Naive thymus-derived CD4-positive, alpha-beta T cell (primary cell): ENCODE results near the gene LSM10. TPM values are rescaled to one million over a fixed set of nuclear protein-coding genes. Genes with fewer than 3 reads are reported as not detected.

Experiments used
- ATAC-seq: fragments of 150-1000 bp; cut with Tn5 transposase; 2 replicates; pipeline ENCODE4 v1.10.0; 2021; ENCODE audit warnings: mild to moderate bottlenecking, moderate library complexity
- CTCF ChIA-PET: fragments of 350-600 bp; sonication (Branson Sonifier 250); formaldehyde crosslinking; loops from one replicate; lab custom pipeline; 2021; ENCODE audit warnings: antibody characterized with exemption; lab: Charles Lee
- POLR2A ChIA-PET: fragments of 350-600 bp; sonication (Branson Sonifier 250); formaldehyde crosslinking; loops from one replicate; lab custom pipeline; 2021; ENCODE audit warnings: antibody characterized with exemption, inconsistent platforms; lab: Charles Lee
- DNase-seq, 9 donors: peaks; one replicate each; pipeline versions ENCODE4 v3.0.0 to v3.0.0-alpha.2; 2020 to 2022; ENCODE audit warnings: mixed read lengths in 1 of 9
- H3K27ac ChIP-seq: one replicate; pipeline ENCODE4 v1.7.0; 2013; ENCODE audit warnings: mild to moderate bottlenecking, low read depth, low read length, moderate library complexity
- H3K27me3 ChIP-seq, 2 donors: one replicate each; pipeline ENCODE4 v1.7.0; 2013; ENCODE audit warnings: low read length in 2 of 2, mild to moderate bottlenecking in 2 of 2, moderate library complexity in 2 of 2; ENCODE audit not compliant: control insufficient read depth in 2 of 2, insufficient read depth in 2 of 2
- H3K36me3 ChIP-seq, 3 experiments: 1 replicate in 2 of 3; 2 replicates in 1 of 3; pipeline ENCODE4 v1.7.0; 2013; ENCODE audit warnings: low read length in 3 of 3, mild to moderate bottlenecking in 3 of 3, moderate library complexity in 1 of 3; ENCODE audit not compliant: insufficient read depth in 3 of 3, control insufficient read depth in 2 of 3
- H3K4me1 ChIP-seq, 2 donors: one replicate each; pipeline ENCODE4 v1.7.0; 2013; ENCODE audit warnings: low read length in 2 of 2, mild to moderate bottlenecking in 2 of 2, moderate library complexity in 1 of 2; ENCODE audit not compliant: control insufficient read depth in 2 of 2, insufficient read depth in 2 of 2
- H3K4me3 ChIP-seq: 2 replicates; pipeline ENCODE4 v1.7.0; 2013; ENCODE audit warnings: mild to moderate bottlenecking, low read length
- H3K9me3 ChIP-seq, 3 experiments: 1 replicate in 2 of 3; 2 replicates in 1 of 3; pipeline ENCODE4 v1.7.0; 2013; ENCODE audit warnings: low read length in 3 of 3; ENCODE audit not compliant: control insufficient read depth in 2 of 3
- H3K27ac Mint-ChIP-seq, 9 donors: one replicate each; pipeline ENCODE4 v1.8.0; 2020 to 2022; ENCODE audit warnings: mixed read lengths in 9 of 9, mild to moderate bottlenecking in 8 of 9, moderate library complexity in 5 of 9, inconsistent platforms in 2 of 9
- H3K27me3 Mint-ChIP-seq, 5 donors: one replicate each; pipeline ENCODE4 v1.8.0; 2021 to 2022; ENCODE audit warnings: mixed read lengths in 5 of 5, mild to moderate bottlenecking in 1 of 5
- H3K36me3 Mint-ChIP-seq, 5 donors: one replicate each; pipeline ENCODE4 v1.8.0; 2020 to 2022; ENCODE audit warnings: mixed read lengths in 5 of 5, mild to moderate bottlenecking in 3 of 5, inconsistent platforms in 1 of 5
- H3K4me1 Mint-ChIP-seq, 7 donors: one replicate each; pipeline ENCODE4 v1.8.0; 2020 to 2022; ENCODE audit warnings: mixed read lengths in 7 of 7, mild to moderate bottlenecking in 3 of 7, inconsistent platforms in 1 of 7
- H3K4me3 Mint-ChIP-seq, 10 donors: one replicate each; pipeline ENCODE4 v1.8.0; 2020 to 2022; ENCODE audit warnings: mild to moderate bottlenecking in 10 of 10, mixed read lengths in 10 of 10, moderate library complexity in 6 of 10, inconsistent platforms in 2 of 10
- H3K9me3 Mint-ChIP-seq, 11 donors: one replicate each; pipeline ENCODE4 v1.8.0; 2020 to 2022; ENCODE audit warnings: mixed read lengths in 11 of 11, mild to moderate bottlenecking in 4 of 11, inconsistent platforms in 1 of 11, moderate library complexity in 1 of 11
- intact Hi-C, 2 donors: fragments of 100-400 bp; cut with micrococcal nuclease; formaldehyde crosslinking; loops; one replicate each; pipeline ENCODE4 v1.15.1; 2023
- polyA plus RNA-seq, 2 donors: library from polyadenylated mRNA; unstranded; fragments of 300-500 nt; fragmentation: Illumina TruSeq; gene quantifications; one replicate each; pipeline ENCODE4 v1.2.3, GENCODE V29; 2021
- total RNA-seq, 6 experiments: library from RNA in 5 of 6; stranded (reverse) in 5 of 6; gene quantifications; 1 replicate in 5 of 6; 2 replicates in 1 of 6; pipeline ENCODE4 v1.2.3 and lab custom pipeline; 2021 to 2026

Gene LSM10
- total and polyA plus RNA-seq, 7 experiments from 2014 or later, result 21.9 to 144 (median 43.4) TPM

DNA sequence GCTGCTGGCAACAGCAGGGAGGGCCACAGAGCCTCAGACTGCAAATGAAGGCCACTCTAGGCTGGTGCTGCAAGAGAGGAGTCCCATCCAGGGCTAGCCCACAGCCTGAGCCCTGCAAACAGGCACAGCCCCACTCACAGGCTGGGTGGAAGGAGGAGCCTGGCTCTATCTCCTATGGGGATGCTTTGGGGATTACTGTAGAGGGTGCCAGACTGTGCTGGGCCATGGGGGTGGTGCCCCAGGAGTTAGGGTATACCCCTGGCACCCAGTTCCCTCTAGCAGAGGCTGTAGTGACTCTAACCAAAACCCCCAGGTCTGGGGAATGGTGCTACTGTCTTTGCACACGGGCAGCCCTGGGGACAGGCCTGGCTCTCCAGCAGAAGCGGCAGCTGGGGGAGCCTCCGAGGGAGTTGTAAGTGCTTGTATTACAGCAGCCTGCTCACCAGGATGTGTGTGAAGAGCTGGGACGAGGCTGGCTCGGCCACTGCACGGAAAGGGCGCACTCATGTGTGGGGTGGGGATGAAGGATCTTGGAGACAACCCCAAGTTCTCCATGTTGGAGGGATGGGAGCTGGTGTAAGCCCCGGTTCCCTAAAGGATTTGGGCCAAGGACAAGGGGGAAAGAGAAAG lies 50.9 kb downstream of the LSM10 start:
- intact Hi-C loops, result no loop called here
- Histone ChIP-seq H3K4me1 (peaks cover 4 to 30% of the 10 kb centered on the region in 2 donors), H3K9me3 (no peaks in the 10 kb centered on the region), H3K36me3 (peaks cover 6 to 58% (median 10%) of the 10 kb centered on the region in 3 experiments), H3K27me3 (no peaks in the 10 kb centered on the region), H3K4me3 (no peak overlapping the region), H3K27ac (no peak overlapping the region)
- H3K27ac Mint-ChIP-seq, result peak overlapping the region in 3 of 9 donors; percentile 36 to 67 (median 64)
- ATAC-seq (no peak), DNase-seq (no peak)
- no peaks in the 10 kb centered on the region for H3K9me3 Mint-ChIP-seq
- ChIA-PET CTCF (interaction anchor here (2.0 kb wide), 1 partner anchor 21 kb away, joined by 15 read pairs; no protein-coding TSS in a partner anchor), POLR2A (interaction anchor here (3.1 to 13.8 kb wide), 2 partner anchors 21 kb away, joined by 24 to 155 read pairs; no protein-coding TSS in a partner anchor)
- H3K27me3 Mint-ChIP-seq, result no peaks in the 10 kb centered on the region
- H3K4me3 Mint-ChIP-seq, result no peak overlapping the region
- peaks cover 0 to 35% (median 11%) of the 10 kb centered on the region in 5 donors for H3K36me3 Mint-ChIP-seq
- H3K4me1 Mint-ChIP-seq, result peaks cover 6 to 48% (median 29%) of the 10 kb centered on the region in 7 donors

DNA sequence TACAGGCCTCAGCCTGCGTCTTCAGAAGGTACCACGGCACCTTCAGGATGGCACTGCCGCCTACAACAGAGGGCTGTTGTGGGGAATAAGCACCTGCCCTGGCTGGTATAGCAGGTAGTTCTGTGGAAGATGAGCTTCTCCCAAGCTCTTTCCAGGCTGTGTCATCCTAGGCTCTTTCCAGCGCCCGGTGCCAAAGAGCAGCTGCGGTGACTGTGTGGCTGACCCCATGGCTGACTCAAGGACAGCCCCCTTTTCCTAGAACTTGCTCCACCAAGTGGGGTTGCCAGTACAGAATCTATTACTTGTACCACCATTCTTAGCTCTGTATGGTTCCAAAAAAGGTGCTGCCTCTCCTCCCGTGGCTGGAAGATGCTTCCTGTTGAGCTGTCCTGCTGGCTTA lies 52.4 kb downstream of the LSM10 start:
- intact Hi-C loops, result no loop called here
- Mint-ChIP-seq H3K36me3 (peaks cover 0 to 44% (median 14%) of the 10 kb centered on the region in 5 donors), H3K4me3 (no peak overlapping the region), H3K4me1 (peaks cover 3 to 34% (median 16%) of the 10 kb centered on the region in 7 donors), H3K27me3 (no peaks in the 10 kb centered on the region), H3K27ac (peak overlapping the region in 4 of 9 donors; percentile 20 to 61 (median 59)), H3K9me3 (no peaks in the 10 kb centered on the region)
- no peak for DNase-seq
- POLR2A ChIA-PET, result interaction anchor here (0.6 to 3.1 kb wide), 5 partner anchors 18 to 122 kb away, joined by 3 to 24 read pairs (median 3); no protein-coding TSS in a partner anchor
- peaks cover 0 to 15% of the 10 kb centered on the region in 2 donors for H3K4me1 ChIP-seq
- no peaks in the 10 kb centered on the region for H3K27me3 ChIP-seq
- ATAC-seq, result no peak
- peaks cover 6 to 73% (median 10%) of the 10 kb centered on the region in 3 experiments for H3K36me3 ChIP-seq
- CTCF ChIA-PET, result interaction anchor here (0.6 to 7.6 kb wide), 7 partner anchors 14 to 78 kb away, joined by 3 to 176 read pairs (median 4); no protein-coding TSS in a partner anchor
- H3K4me3 ChIP-seq, result no peak overlapping the region
- H3K9me3 ChIP-seq, result no peaks in the 10 kb centered on the region
- no peak overlapping the region for H3K27ac ChIP-seq

DNA sequence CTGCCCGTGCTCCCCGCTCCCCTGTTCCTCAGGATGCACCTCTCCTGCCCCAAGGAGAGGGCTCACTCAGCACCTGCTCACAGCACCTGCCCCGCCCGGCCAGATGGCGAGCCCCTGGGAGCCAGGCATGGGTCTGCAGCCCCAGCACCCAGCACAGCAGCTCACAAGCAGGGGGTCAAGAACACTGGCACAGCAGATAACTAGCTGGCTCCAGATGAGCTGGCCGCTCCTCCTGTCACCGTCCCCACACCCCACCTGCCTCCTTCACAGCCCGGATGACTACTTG lies 53.4 kb downstream of the LSM10 start:
- H3K4me3 Mint-ChIP-seq, result no peak overlapping the region
- peaks cover 6 to 80% (median 14%) of the 10 kb centered on the region in 3 experiments for H3K36me3 ChIP-seq
- H3K27ac ChIP-seq, result no peak overlapping the region
- DNase-seq (no peak), ATAC-seq (no peak)
- H3K9me3 ChIP-seq, result no peaks in the 10 kb centered on the region
- H3K4me1 Mint-ChIP-seq, result peaks cover 0 to 34% (median 14%) of the 10 kb centered on the region in 7 donors
- H3K4me3 ChIP-seq, result no peak overlapping the region
- no peaks in the 10 kb centered on the region for H3K27me3 Mint-ChIP-seq
- CTCF ChIA-PET, result interaction anchor here (1.1 to 7.6 kb wide), 5 partner anchors 24 to 79 kb away, joined by 3 to 176 read pairs (median 40); partner anchors contain the start of gene STK40
- peaks cover 0 to 47% (median 15%) of the 10 kb centered on the region in 5 donors for H3K36me3 Mint-ChIP-seq
- peak overlapping the region in 3 of 9 donors; percentile 19 to 67 (median 61) for H3K27ac Mint-ChIP-seq
- intact Hi-C loops, result no loop called here
- no peaks in the 10 kb centered on the region for H3K27me3 ChIP-seq
- POLR2A ChIA-PET, result interaction anchor here (3.1 to 3.4 kb wide), 2 partner anchors 23 to 75 kb away, joined by 23 to 24 read pairs; no protein-coding TSS in a partner anchor
- peaks cover 0 to 8% of the 10 kb centered on the region in 2 donors for H3K4me1 ChIP-seq
- no peaks in the 10 kb centered on the region for H3K9me3 Mint-ChIP-seq

DNA sequence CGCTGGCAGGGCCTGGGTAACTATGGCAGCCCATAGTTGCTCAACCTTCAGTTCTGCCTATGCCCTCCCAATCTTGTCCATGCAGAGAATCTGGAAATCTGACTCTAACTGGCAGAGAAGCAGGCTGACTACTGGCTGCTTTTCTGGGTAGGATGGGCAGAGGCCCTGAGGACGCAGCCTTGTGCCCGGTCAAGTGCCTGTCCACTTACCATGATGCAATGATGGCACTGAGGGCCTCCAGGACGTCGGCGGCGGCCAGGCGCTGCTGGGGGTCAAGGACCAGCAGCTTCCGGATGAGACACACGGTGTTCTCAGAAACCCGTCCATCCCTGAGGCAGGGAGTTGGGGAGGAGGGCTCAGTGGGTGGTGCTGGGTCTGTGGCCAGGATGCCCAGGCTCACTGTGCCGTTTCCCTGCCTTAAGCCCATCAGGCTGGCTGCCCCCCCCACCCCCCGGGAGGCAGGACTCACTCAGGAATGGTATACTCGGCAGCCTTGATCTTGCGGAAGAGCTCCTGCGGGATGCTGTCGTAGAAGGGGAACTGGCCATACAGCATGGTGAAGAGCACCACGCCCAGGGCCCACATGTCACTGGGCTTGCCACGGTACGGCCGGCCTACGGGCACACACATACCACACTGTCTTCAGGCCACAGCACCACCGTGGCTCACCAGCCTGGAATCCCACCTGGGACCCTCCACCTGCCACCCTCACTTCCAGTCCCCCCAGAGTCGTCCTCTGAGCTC lies 53.9 kb downstream of the LSM10 start:
- Mint-ChIP-seq H3K9me3 (no peaks in the 10 kb centered on the region), H3K27me3 (no peaks in the 10 kb centered on the region), H3K36me3 (peaks cover 0 to 50% (median 15%) of the 10 kb centered on the region in 5 donors), H3K4me3 (no peak overlapping the region), H3K27ac (peak overlapping the region in 3 of 9 donors; percentile 19 to 67 (median 61)), H3K4me1 (peaks cover 0 to 39% (median 19%) of the 10 kb centered on the region in 7 donors)
- DNase-seq, result no peak
- CTCF ChIA-PET, result interaction anchor here (0.8 to 7.6 kb wide), 11 partner anchors 13 to 212 kb away, joined by 3 to 176 read pairs (median 9); partner anchors contain the start of genes LSM10 and STK40
- H3K36me3 ChIP-seq, result peaks cover 6 to 79% (median 16%) of the 10 kb centered on the region in 3 experiments
- H3K4me1 ChIP-seq, result peaks cover 0 to 8% of the 10 kb centered on the region in 2 donors
- ATAC-seq, result no peak
- H3K27ac ChIP-seq, result no peak overlapping the region
- H3K9me3 ChIP-seq, result no peaks in the 10 kb centered on the region
- no peak overlapping the region for H3K4me3 ChIP-seq
- no peaks in the 10 kb centered on the region for H3K27me3 ChIP-seq
- intact Hi-C loops, result no loop called here
- POLR2A ChIA-PET, result interaction anchor here (1.0 to 3.4 kb wide), 7 partner anchors 16 to 75 kb away, joined by 3 to 49 read pairs (median 10); partner anchors contain the start of genes LSM10 and STK40

Other genes starting within 250 kb of the LSM10 start
- gene TRAPPC3, start 248.4 kb downstream of the LSM10 start, total RNA-seq, result 10 to 100 TPM; 32.1 to 60.5 (median 47.2) TPM
- 100 to 1,000 TPM in 1 of 2 donors, 10 to 100 TPM in 1; 98.6 to 110 TPM for gene TRAPPC3, start 248.4 kb downstream of the LSM10 start, polyA plus RNA-seq
- 100 to 1,000 TPM; 156 to 257 (median 235) TPM for gene MAP7D1, start 241.7 kb downstream of the LSM10 start, total RNA-seq
- 10 to 100 TPM; 15.2 to 55.0 TPM for gene MAP7D1, start 241.7 kb downstream of the LSM10 start, polyA plus RNA-seq
- gene THRAP3, start 173.5 kb downstream of the LSM10 start, total RNA-seq, result 100 to 1,000 TPM in 3 of 5 experiments, 10 to 100 TPM in 2; 62.1 to 138 (median 122) TPM
- 100 to 1,000 TPM in 1 of 2 donors, 10 to 100 TPM in 1; 99.7 to 112 TPM for gene THRAP3, start 173.5 kb downstream of the LSM10 start, polyA plus RNA-seq
- gene SH3D21, start 91.5 kb downstream of the LSM10 start, total RNA-seq, result 10 to 100 TPM in 1 of 5 experiments, 1 to 10 TPM in 4; 2.7 to 21.7 (median 3.1) TPM
- gene SH3D21, start 91.5 kb downstream of the LSM10 start, polyA plus RNA-seq, result under 1 TPM; 0.17 to 0.37 TPM
- 10 to 100 TPM in 1 of 5 experiments, 1 to 10 TPM in 4; 1.5 to 12.5 (median 2.2) TPM for gene EVA1B, start 74.3 kb downstream of the LSM10 start, total RNA-seq
- under 1 TPM; 0.43 to 0.66 TPM for gene EVA1B, start 74.3 kb downstream of the LSM10 start, polyA plus RNA-seq
- gene STK40, start 12.0 kb downstream of the LSM10 start, total RNA-seq, result 10 to 100 TPM; 27.6 to 56.8 (median 48.2) TPM
- gene STK40, start 12.0 kb downstream of the LSM10 start, polyA plus RNA-seq, result 10 to 100 TPM; 28.0 to 43.1 TPM
- gene OSCP1, start 52.5 kb upstream of the LSM10 start, total RNA-seq, result 1 to 10 TPM in 2 of 5 experiments, under 1 TPM in 3; 0.65 to 2.0 (median 0.93) TPM
- 1 to 10 TPM; 1.3 to 1.4 TPM for gene OSCP1, start 52.5 kb upstream of the LSM10 start, polyA plus RNA-seq
- 10 to 100 TPM; 30.2 to 84.0 (median 36.3) TPM for gene MRPS15, start 66.5 kb upstream of the LSM10 start, total RNA-seq
- gene MRPS15, start 66.5 kb upstream of the LSM10 start, polyA plus RNA-seq, result 10 to 100 TPM; 86.2 to 86.5 TPM
- gene CSF3R, start 85.0 kb upstream of the LSM10 start, total RNA-seq, result 100 to 1,000 TPM in 1 of 5 experiments, 10 to 100 TPM in 1, 1 to 10 TPM in 2, under 1 TPM in 1; 0.80 to 182 (median 1.3) TPM
- gene CSF3R, start 85.0 kb upstream of the LSM10 start, polyA plus RNA-seq, result under 1 TPM; 0.14 to 0.21 TPM